Neural progenitor cell (in vitro differentiated cells): Measurements from ENCODE around the gene KIF4B. TPM values are rescaled to one million over a fixed set of nuclear protein-coding genes. Genes with fewer than 3 reads are reported as not detected.

Experiments used
- DNase-seq: peaks from one replicate; pipeline ENCODE4 v3.0.0-alpha.2; 2016; ENCODE audit warnings: low spot score
- H2AFZ ChIP-seq: fragments of 200-600 bp; sonication (generic); replicated peaks from 2 replicates; pipeline ENCODE4 v1.6.1; 2016; ENCODE audit warnings: antibody characterized with exemption
- H3F3A ChIP-seq: fragments of 200-600 bp; sonication (generic); 2 replicates; pipeline ENCODE4 v1.6.1; 2016; ENCODE audit warnings: antibody characterized with exemption, low read depth
- H3K27ac ChIP-seq: fragments of 200-600 bp; sonication (generic); 2 replicates; pipeline ENCODE4 v1.5.1; 2016; ENCODE audit warnings: mild to moderate bottlenecking
- H3K27me3 ChIP-seq: fragments of 200-600 bp; sonication (generic); 2 replicates; pipeline ENCODE4 v1.6.1; 2016; ENCODE audit warnings: mild to moderate bottlenecking, moderate library complexity
- H3K36me3 ChIP-seq: fragments of 200-600 bp; sonication (generic); 2 replicates; pipeline ENCODE4 v1.5.1; 2016
- H3K4me1 ChIP-seq: fragments of 200-600 bp; sonication (generic); 2 replicates; pipeline ENCODE4 v1.6.1; 2016; ENCODE audit warnings: mixed run types
- H3K4me2 ChIP-seq: fragments of 200-600 bp; sonication (generic); 2 replicates; pipeline ENCODE4 v1.6.1; 2016
- H3K4me3 ChIP-seq: fragments of 200-600 bp; sonication (generic); 2 replicates; pipeline ENCODE4 v1.5.1; 2016
- H3K79me2 ChIP-seq: fragments of 200-600 bp; sonication (generic); 2 replicates; pipeline ENCODE4 v1.6.1; 2016; ENCODE audit warnings: low read depth
- H3K9ac ChIP-seq: fragments of 200-600 bp; sonication (generic); 2 replicates; pipeline ENCODE4 v1.6.1; 2016
- H3K9me3 ChIP-seq: fragments of 200-600 bp; sonication (generic); 2 replicates; pipeline ENCODE4 v1.5.1; 2016; ENCODE audit warnings: low read depth
- H4K20me1 ChIP-seq: fragments of 200-600 bp; sonication (generic); 2 replicates; pipeline ENCODE4 v1.6.1; 2016; ENCODE audit warnings: low read depth
- H3K27ac Mint-ChIP-seq: 3 replicates; pipeline ENCODE4 v1.8.0; 2021; ENCODE audit warnings: mixed read lengths
- H3K27me3 Mint-ChIP-seq: 2 replicates; pipeline ENCODE4 v1.8.0; 2022; ENCODE audit warnings: low read depth, mild to moderate bottlenecking, inconsistent platforms, moderate library complexity, mixed read lengths; ENCODE audit not compliant: insufficient read depth
- H3K36me3 Mint-ChIP-seq: 3 replicates; pipeline ENCODE4 v1.8.0; 2021; ENCODE audit warnings: mixed read lengths
- H3K4me1 Mint-ChIP-seq: 3 replicates; pipeline ENCODE4 v1.8.0; 2021; ENCODE audit warnings: mixed read lengths
- H3K4me3 Mint-ChIP-seq: 3 replicates; pipeline ENCODE4 v1.8.0; 2021; ENCODE audit warnings: mild to moderate bottlenecking, moderate library complexity, mixed read lengths
- H3K9me3 Mint-ChIP-seq: 3 replicates; pipeline ENCODE4 v1.8.0; 2020; ENCODE audit warnings: mixed read lengths
- CTCF ChIP-seq: fragments of 200-600 bp; sonication (generic); IDR thresholded peaks from 2 replicates; pipeline ENCODE4 v1.5.1; 2017; ENCODE audit warnings: antibody characterized with exemption, mild to moderate bottlenecking
- EZH2 ChIP-seq: fragments of 200-600 bp; sonication (generic); IDR thresholded peaks from 2 replicates; pipeline ENCODE4 v1.6.1; 2017; ENCODE audit warnings: antibody characterized with exemption, mild to moderate bottlenecking, moderate library complexity
- EZH2phosphoT487 ChIP-seq: fragments of 200-600 bp; sonication (generic); IDR thresholded peaks from 2 replicates; pipeline ENCODE4 v1.6.1; 2017; ENCODE audit warnings: antibody characterized with exemption
- total RNA-seq: library from RNA; depleted of rRNA; stranded (reverse); fragments of >200 nt; gene quantifications from 2 replicates; pipeline ENCODE4 v1.2.3, GENCODE V29; 2015; ENCODE audit warnings: low replicate concordance

KIF4B gene
- total RNA-seq, 1 donor from 2014 or later: not detected

- H3K36me3 Mint-ChIP-seq: no peaks in the 10 kb centered on the region
- Histone ChIP-seq H3K4me1 (no peaks in the 10 kb centered on the region), H3K9ac (no peak overlapping the region), H3K4me2 (no peak overlapping the region), H2AFZ (peak overlapping the region; percentile 26), H3K27ac (no peak overlapping the region), H3K9me3 (no peaks in the 10 kb centered on the region), H3K79me2 (no peaks in the 10 kb centered on the region), H3F3A (no peaks in the 10 kb centered on the region), H3K36me3 (no peaks in the 10 kb centered on the region), H3K4me3 (no peak overlapping the region), H4K20me1 (no peaks in the 10 kb centered on the region), H3K27me3 (no peaks in the 10 kb centered on the region)
- no peak for DNase-seq
- TF ChIP-seq EZH2 (no peak), CTCF (no peak), EZH2phosphoT487 (no peak)
- no peaks in the 10 kb centered on the region for H3K9me3 Mint-ChIP-seq
- H3K4me1 Mint-ChIP-seq: no peaks in the 10 kb centered on the region
- H3K27me3 Mint-ChIP-seq: no peaks in the 10 kb centered on the region
- H3K27ac Mint-ChIP-seq: no peak overlapping the region
- H3K4me3 Mint-ChIP-seq: no peak overlapping the region
Measured at GRCh38 chr5:154993461-154993860, 20.1 kb upstream of the KIF4B start.

GRCh38 chr5:154995679-154996078, 17.9 kb upstream of the KIF4B start:
- Histone ChIP-seq H3K79me2 (no peaks in the 10 kb centered on the region), H3K36me3 (no peaks in the 10 kb centered on the region), H3F3A (no peaks in the 10 kb centered on the region), H3K4me2 (no peak overlapping the region), H3K4me3 (no peak overlapping the region), H3K27me3 (no peaks in the 10 kb centered on the region), H4K20me1 (no peaks in the 10 kb centered on the region), H3K9ac (no peak overlapping the region), H3K27ac (no peak overlapping the region), H2AFZ (peak overlapping the region; percentile 88), H3K9me3 (no peaks in the 10 kb centered on the region), H3K4me1 (no peaks in the 10 kb centered on the region)
- Mint-ChIP-seq H3K4me3 (no peak overlapping the region), H3K27me3 (no peaks in the 10 kb centered on the region), H3K36me3 (no peaks in the 10 kb centered on the region), H3K27ac (no peak overlapping the region), H3K9me3 (no peaks in the 10 kb centered on the region), H3K4me1 (no peaks in the 10 kb centered on the region)
- TF ChIP-seq CTCF (peak; percentile 61), EZH2phosphoT487 (no peak)
- peak; percentile 58 for DNase-seq

GRCh38 chr5:154997746-154998145, 15.8 kb upstream of the KIF4B start:
- no peak for DNase-seq
- H3K36me3 ChIP-seq: no peaks in the 10 kb centered on the region
- H3K27me3 ChIP-seq: no peaks in the 10 kb centered on the region
- no peaks in the 10 kb centered on the region for H3K9me3 ChIP-seq
- Mint-ChIP-seq H3K27me3 (no peaks in the 10 kb centered on the region), H3K9me3 (no peaks in the 10 kb centered on the region), H3K36me3 (no peaks in the 10 kb centered on the region), H3K27ac (no peak overlapping the region), H3K4me1 (no peaks in the 10 kb centered on the region), H3K4me3 (no peak overlapping the region)
- no peak overlapping the region for H3K4me2 ChIP-seq
- H4K20me1 ChIP-seq: no peaks in the 10 kb centered on the region
- no peak overlapping the region for H3K27ac ChIP-seq
- no peak overlapping the region for H3K4me3 ChIP-seq
- H3K9ac ChIP-seq: no peak overlapping the region
- H3K4me1 ChIP-seq: no peaks in the 10 kb centered on the region
- no peaks in the 10 kb centered on the region for H3F3A ChIP-seq
- H2AFZ ChIP-seq: peak overlapping the region; percentile 17
- H3K79me2 ChIP-seq: no peaks in the 10 kb centered on the region
- TF ChIP-seq EZH2 (no peak), CTCF (no peak), EZH2phosphoT487 (no peak)

- Histone ChIP-seq H3K27ac (no peak overlapping the region), H3K27me3 (no peaks in the 10 kb centered on the region), H3K9ac (no peak overlapping the region), H4K20me1 (no peaks in the 10 kb centered on the region), H3K4me2 (no peak overlapping the region), H3K4me3 (no peak overlapping the region), H2AFZ (no peak overlapping the region), H3K4me1 (no peaks in the 10 kb centered on the region), H3K36me3 (no peaks in the 10 kb centered on the region), H3F3A (no peaks in the 10 kb centered on the region), H3K9me3 (no peaks in the 10 kb centered on the region), H3K79me2 (no peaks in the 10 kb centered on the region)
- no peak for DNase-seq
- Mint-ChIP-seq H3K27ac (no peak overlapping the region), H3K9me3 (no peaks in the 10 kb centered on the region), H3K4me1 (no peaks in the 10 kb centered on the region), H3K36me3 (no peaks in the 10 kb centered on the region), H3K4me3 (no peak overlapping the region), H3K27me3 (peaks cover 2% of the 10 kb centered on the region)
- TF ChIP-seq CTCF: no peak
- TF ChIP-seq EZH2: no peak
- TF ChIP-seq EZH2phosphoT487: no peak
Measured at GRCh38 chr5:154999865-155000264, 13.7 kb upstream of the KIF4B start.
